B cell (primary cell): ENCODE results near the gene POLE. TPM values are rescaled to one million over a fixed set of nuclear protein-coding genes. Genes with fewer than 3 reads are reported as not detected.

Experiments
- ATAC-seq: fragments of 200-7000 bp; cut with Tn5 transposase; one replicate; pipeline ENCODE4 v1.10.0; 2021; ENCODE audit warnings: low read depth, mild to moderate bottlenecking, moderate number of reproducible peaks, moderate library complexity
- CTCF ChIA-PET: fragments of 350-600 bp; sonication (Branson Sonifier 250); formaldehyde crosslinking; loops from one replicate; lab custom pipeline; 2021; ENCODE audit warnings: antibody characterized with exemption, inconsistent platforms; lab: Charles Lee
- POLR2A ChIA-PET: fragments of 350-600 bp; sonication (Branson Sonifier 250); formaldehyde crosslinking; loops from one replicate; lab custom pipeline; 2021; ENCODE audit warnings: antibody characterized with exemption; lab: Charles Lee
- DNase-seq: peaks from one replicate; pipeline ENCODE4 v3.0.0; 2013
- H2AFZ ChIP-seq: 2 replicates; pipeline ENCODE4 v1.6.1; 2012; ENCODE audit warnings: mild to moderate bottlenecking, low read depth, low read length; ENCODE audit not compliant: insufficient read depth, poor library complexity, severe bottlenecking
- H3K27ac ChIP-seq, 2 donors: 1 replicate in 1 of 2; 2 replicates in 1 of 2; pipeline ENCODE4 v1.5.1; 2012 to 2013; ENCODE audit warnings: low read length in 2 of 2, mild to moderate bottlenecking in 2 of 2, moderate library complexity in 1 of 2
- H3K27me3 ChIP-seq, 4 experiments: fragments of 200-600 bp in 1 of 4; sonication (generic) in 1 of 4; replicated peaks in 1 of 4; 1 replicate in 2 of 4; 2 replicates in 2 of 4; pipeline versions ENCODE4 v1.6.1 to v1.7.0; 2013 to 2016; ENCODE audit warnings: low read length in 3 of 4, mild to moderate bottlenecking in 2 of 4, mixed read lengths in 1 of 4, moderate library complexity in 1 of 4; ENCODE audit not compliant: insufficient read depth in 4 of 4, control insufficient read depth in 3 of 4; ENCODE audit errors: control extremely low read depth in 1 of 4
- H3K36me3 ChIP-seq, 2 experiments: replicated peaks in 1 of 2; 1 replicate in 1 of 2; 2 replicates in 1 of 2; pipeline versions ENCODE4 v1.6.1 to v1.7.1; 2013; ENCODE audit warnings: low read length in 1 of 2; ENCODE audit not compliant: insufficient read depth in 2 of 2, control insufficient read depth in 1 of 2; ENCODE audit errors: control extremely low read depth in 1 of 2, extremely low read depth in 1 of 2
- H3K4me1 ChIP-seq, 2 donors: fragments of 200-600 bp in 1 of 2; sonication (generic) in 1 of 2; 1 replicate in 1 of 2; 2 replicates in 1 of 2; pipeline versions ENCODE4 v1.5.1 to v1.6.1; 2013 to 2017; ENCODE audit warnings: low read length in 2 of 2; ENCODE audit not compliant: control insufficient read depth in 2 of 2, insufficient read depth in 2 of 2
- H3K4me2 ChIP-seq: replicated peaks from 2 replicates; pipeline ENCODE3; 2012; ENCODE audit warnings: mild to moderate bottlenecking, low read depth, low read length; ENCODE audit not compliant: poor library complexity, severe bottlenecking
- H3K4me3 ChIP-seq, 5 experiments: fragments of 200-600 bp in 1 of 5; sonication (generic) in 1 of 5; 1 replicate in 3 of 5; 2 replicates in 2 of 5; pipeline versions ENCODE4 v1.5.1 to v1.7.0; 2011 to 2016; ENCODE audit warnings: low read length in 4 of 5, mild to moderate bottlenecking in 4 of 5, low read depth in 2 of 5, control low read depth in 1 of 5, moderate library complexity in 1 of 5; ENCODE audit not compliant: insufficient read depth in 1 of 5; ENCODE audit errors: control extremely low read depth in 1 of 5, extremely low read depth in 1 of 5
- H3K79me2 ChIP-seq: fragments of 200-600 bp; sonication (generic); one replicate; pipeline ENCODE4 v1.6.0; 2016; ENCODE audit warnings: low read length; ENCODE audit not compliant: control insufficient read depth, insufficient read depth
- H3K9ac ChIP-seq: fragments of 200-600 bp; sonication (generic); 2 replicates; pipeline ENCODE4 v1.6.1; 2017; ENCODE audit warnings: mild to moderate bottlenecking, low read length, moderate library complexity
- H3K9me3 ChIP-seq, 3 donors: one replicate each; pipeline versions ENCODE4 v1.6.1 to v1.7.1; 2013; ENCODE audit warnings: low read length in 2 of 3; ENCODE audit not compliant: control insufficient read depth in 2 of 3, insufficient read depth in 1 of 3; ENCODE audit errors: control extremely low read depth in 1 of 3
- H4K20me1 ChIP-seq: 2 replicates; pipeline ENCODE4 v1.6.0; 2012; ENCODE audit warnings: mild to moderate bottlenecking, low read length; ENCODE audit not compliant: insufficient read depth, control insufficient read depth, poor library complexity, severe bottlenecking
- H3K27ac Mint-ChIP-seq: one replicate; pipeline ENCODE4 v1.8.0; 2021; ENCODE audit warnings: mixed read lengths
- H3K27me3 Mint-ChIP-seq: one replicate; pipeline ENCODE4 v1.8.0; 2021; ENCODE audit warnings: mixed read lengths
- H3K4me1 Mint-ChIP-seq: one replicate; pipeline ENCODE4 v1.8.0; 2021; ENCODE audit warnings: mixed read lengths
- H3K4me3 Mint-ChIP-seq: one replicate; pipeline ENCODE4 v1.8.0; 2021; ENCODE audit warnings: mixed read lengths
- H3K9me3 Mint-ChIP-seq: one replicate; pipeline ENCODE4 v1.8.0; 2022; ENCODE audit warnings: mixed read lengths; ENCODE audit not compliant: insufficient read depth
- EZH2 ChIP-seq: IDR thresholded peaks from 2 replicates; pipeline ENCODE4 v1.6.1; 2012; ENCODE audit warnings: borderline replicate concordance, low read depth, mild to moderate bottlenecking, moderate library complexity, low read length; ENCODE audit not compliant: insufficient read depth, poor library complexity, severe bottlenecking
- WGBS: methylation state at CpG from one replicate; pipeline ENCODE4 v1.1.5; 2013; ENCODE audit warnings: missing lambda C conversion rate; ENCODE audit not compliant: insufficient coverage; 5-methylcytosine and 5-hydroxymethylcytosine counted together
- intact Hi-C: fragments of 100-400 bp; cut with micrococcal nuclease; formaldehyde crosslinking; loops from one replicate; pipeline ENCODE4 v1.10.0; 2022
- polyA plus RNA-seq: library from polyadenylated mRNA; depleted of rRNA; stranded (reverse); fragments of >200 nt; gene quantifications from 2 replicates; pipeline ENCODE4 v1.2.3, GENCODE V29; 2012
- total RNA-seq, 2 donors: library from RNA; stranded (reverse); fragments of 120-200 nt in 1 of 2; gene quantifications; 1 replicate in 1 of 2; 2 replicates in 1 of 2; pipeline versions ENCODE4 v1.2.3 to v1.2.4, GENCODE V29; 2013 to 2022
- TF ChIP-seq, protein P1 (sequence below): fragments of 200-600 bp; IDR thresholded peaks from one replicate; pipeline ENCODE4 v1.8.0; 2022; ENCODE audit warnings: antibody characterized with exemption, mild to moderate bottlenecking

The POLE gene
- total and polyA plus RNA-seq, 2 donors (not counting 1 experiment from before 2014, with no cell fraction given) = 32.0 to 62.0 TPM

DNA sequence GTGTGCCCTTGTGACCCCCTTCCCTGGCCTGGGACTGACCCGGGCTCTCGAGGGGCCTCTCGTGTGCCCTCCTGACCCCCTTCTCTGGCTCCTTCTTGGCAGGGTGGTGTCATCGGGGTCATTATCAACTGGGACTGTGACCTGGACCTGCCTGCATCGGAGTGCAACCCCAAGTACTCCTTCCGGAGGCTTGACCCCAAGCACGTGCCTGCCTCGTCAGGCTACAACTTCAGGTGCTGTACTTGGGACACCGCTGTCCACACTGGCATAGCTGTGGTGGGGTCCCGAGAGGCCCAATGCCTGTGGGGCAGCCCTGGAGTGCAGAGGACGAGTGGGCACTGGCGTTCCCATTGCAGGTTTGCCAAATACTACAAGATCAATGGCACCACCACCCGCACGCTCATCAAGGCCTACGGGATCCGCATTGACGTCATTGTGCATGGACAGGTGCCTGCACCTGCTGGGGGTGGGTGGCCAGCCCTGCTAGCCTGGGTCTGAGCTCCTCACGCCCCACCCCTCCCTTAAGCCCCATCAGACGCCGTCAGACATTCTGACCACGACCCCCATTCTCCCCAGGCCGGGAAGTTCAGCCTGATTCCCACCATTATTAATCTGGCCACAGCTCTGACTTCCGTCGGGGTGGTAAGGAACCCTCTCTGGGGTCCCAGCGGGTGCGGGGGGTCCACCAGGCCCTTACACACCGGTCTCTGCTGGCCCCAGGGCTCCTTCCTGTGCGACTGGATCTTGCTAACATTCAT, 66.1 kb downstream of the POLE start:
- H3K4me2 ChIP-seq = no peak overlapping the region
- WGBS = 80% methylated on average over 26 of the region's 28 CpGs
- TF ChIP-seq, protein P1, sequence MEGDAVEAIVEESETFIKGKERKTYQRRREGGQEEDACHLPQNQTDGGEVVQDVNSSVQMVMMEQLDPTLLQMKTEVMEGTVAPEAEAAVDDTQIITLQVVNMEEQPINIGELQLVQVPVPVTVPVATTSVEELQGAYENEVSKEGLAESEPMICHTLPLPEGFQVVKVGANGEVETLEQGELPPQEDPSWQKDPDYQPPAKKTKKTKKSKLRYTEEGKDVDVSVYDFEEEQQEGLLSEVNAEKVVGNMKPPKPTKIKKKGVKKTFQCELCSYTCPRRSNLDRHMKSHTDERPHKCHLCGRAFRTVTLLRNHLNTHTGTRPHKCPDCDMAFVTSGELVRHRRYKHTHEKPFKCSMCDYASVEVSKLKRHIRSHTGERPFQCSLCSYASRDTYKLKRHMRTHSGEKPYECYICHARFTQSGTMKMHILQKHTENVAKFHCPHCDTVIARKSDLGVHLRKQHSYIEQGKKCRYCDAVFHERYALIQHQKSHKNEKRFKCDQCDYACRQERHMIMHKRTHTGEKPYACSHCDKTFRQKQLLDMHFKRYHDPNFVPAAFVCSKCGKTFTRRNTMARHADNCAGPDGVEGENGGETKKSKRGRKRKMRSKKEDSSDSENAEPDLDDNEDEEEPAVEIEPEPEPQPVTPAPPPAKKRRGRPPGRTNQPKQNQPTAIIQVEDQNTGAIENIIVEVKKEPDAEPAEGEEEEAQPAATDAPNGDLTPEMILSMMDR = no peak
- no peak for TF ChIP-seq EZH2
- no peaks in the 10 kb centered on the region for H4K20me1 ChIP-seq
- no peak overlapping the region for H2AFZ ChIP-seq
- CTCF ChIA-PET = no interaction called here
- peaks cover 0 to 3% of the 10 kb centered on the region in 2 experiments for H3K36me3 ChIP-seq
- peaks cover 15% of the 10 kb centered on the region for H3K27me3 Mint-ChIP-seq
- DNase-seq (no peak), ATAC-seq (no peak)
- H3K9me3 Mint-ChIP-seq = no peaks in the 10 kb centered on the region
- intact Hi-C loops = no loop called here
- H3K4me1 ChIP-seq = peaks cover 0 to 6% of the 10 kb centered on the region in 2 donors
- peaks cover 5 to 21% (median 15%) of the 10 kb centered on the region in 3 donors for H3K9me3 ChIP-seq
- peaks cover 6% of the 10 kb centered on the region for H3K4me1 Mint-ChIP-seq
- no peak overlapping the region for H3K4me3 Mint-ChIP-seq
- peaks cover 0 to 28% (median 18%) of the 10 kb centered on the region in 4 experiments for H3K27me3 ChIP-seq
- H3K4me3 ChIP-seq = no peak overlapping the region
- H3K9ac ChIP-seq = no peak overlapping the region
- POLR2A ChIA-PET = no interaction called here
- no peak overlapping the region for H3K27ac ChIP-seq
- no peak overlapping the region for H3K27ac Mint-ChIP-seq
- no peaks in the 10 kb centered on the region for H3K79me2 ChIP-seq
